ENCODE results near the gene TMEM51.

DNA sequence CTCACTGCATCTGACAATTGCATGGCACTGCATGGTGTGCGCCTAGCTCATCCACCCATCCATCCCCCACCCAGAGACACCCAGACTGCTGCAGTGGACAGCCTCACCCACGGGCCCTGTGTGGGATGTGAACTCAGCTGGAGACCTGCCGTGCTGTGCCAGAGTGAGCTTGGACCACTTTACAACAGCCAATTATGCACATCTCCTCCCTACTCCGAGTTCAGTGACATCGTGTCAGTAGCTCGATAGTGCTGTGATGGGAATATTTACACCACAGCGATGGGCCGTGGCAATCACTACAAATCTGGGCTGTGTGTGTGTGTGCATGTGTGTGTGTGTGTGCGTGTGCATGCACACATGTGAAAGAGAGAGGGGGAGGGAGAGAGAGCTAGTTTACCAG lies 42.5 kb downstream of the TMEM51 start:
- TF ChIP-seq NFE2L2 (IDR thresholded peaks at IDR 0.05; ENCODE audit: low read depth, low read length) (no peak), CTCF (conservative IDR thresholded peaks at IDR 0.05; ENCODE audit: low read depth, low read length) (no peak), MAZ (IDR thresholded peaks at IDR 0.05; ENCODE audit: borderline replicate concordance, low read depth, low read length) (no peak), USF2 (IDR thresholded peaks at IDR 0.05; ENCODE audit: low read depth, low read length) (no peak), POLR2A (IDR thresholded peaks at IDR 0.05; ENCODE audit: low read depth, low read length) (no peak), MXI1 (IDR thresholded peaks at IDR 0.05; ENCODE audit: borderline replicate concordance, low read depth, low read length) (no peak), CEBPB (IDR thresholded peaks at IDR 0.05; ENCODE audit: low read depth, low read length) (no peak), RCOR1 (IDR thresholded peaks at IDR 0.05; ENCODE audit: insufficient replicate concordance, low read length) (no peak), MAFK (IDR thresholded peaks at IDR 0.05; ENCODE audit: low read depth, low read length) (no peak), RAD21 (IDR thresholded peaks at IDR 0.05; ENCODE audit: low read length) (no peak), BHLHE40 (IDR thresholded peaks at IDR 0.05; ENCODE audit: low read depth, low read length) (no peak), SMC3 (IDR thresholded peaks at IDR 0.05; ENCODE audit: low read depth, low read length) (no peak), FOS (IDR thresholded peaks at IDR 0.05; ENCODE audit: low read depth, low read length) (no peak)
- TF ChIP-seq, protein P1, sequence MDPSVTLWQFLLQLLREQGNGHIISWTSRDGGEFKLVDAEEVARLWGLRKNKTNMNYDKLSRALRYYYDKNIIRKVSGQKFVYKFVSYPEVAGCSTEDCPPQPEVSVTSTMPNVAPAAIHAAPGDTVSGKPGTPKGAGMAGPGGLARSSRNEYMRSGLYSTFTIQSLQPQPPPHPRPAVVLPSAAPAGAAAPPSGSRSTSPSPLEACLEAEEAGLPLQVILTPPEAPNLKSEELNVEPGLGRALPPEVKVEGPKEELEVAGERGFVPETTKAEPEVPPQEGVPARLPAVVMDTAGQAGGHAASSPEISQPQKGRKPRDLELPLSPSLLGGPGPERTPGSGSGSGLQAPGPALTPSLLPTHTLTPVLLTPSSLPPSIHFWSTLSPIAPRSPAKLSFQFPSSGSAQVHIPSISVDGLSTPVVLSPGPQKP (IDR thresholded peaks at IDR 0.05; ENCODE audit: borderline replicate concordance, low read depth, low read length) = no peak

Measured in IMR-90 (cell line).